Measurements from ENCODE around the gene SBNO2. TPM values are rescaled to one million over a fixed set of nuclear protein-coding genes. Genes with fewer than 3 reads are reported as not detected.
A peak's percentile ranks its signal among the peaks of the same experiment; 100 is the strongest.

The SBNO2 gene
- total and polyA plus RNA-seq, 2 experiments from 2014 or later = 6.9 to 35.4 TPM

- TF ChIP-seq EZH2 (IDR thresholded peaks at IDR 0.05; ENCODE audit: low read depth, unreplicated experiment) (no peak), NANOG (IDR thresholded peaks at IDR 0.05; ENCODE audit: borderline replicate concordance) (no peak), POLR2AphosphoS5 (IDR thresholded peaks at IDR 0.05; ENCODE audit: low read depth) (no peak)
Measured at GRCh38 chr19:1094655-1094977, 79.5 kb downstream of the SBNO2 start (continued).

GRCh38 chr19:1093811-1094553 is 80.1 kb downstream of the SBNO2 start:
- H3K79me2 ChIP-seq (replicated peaks; ENCODE audit: insufficient read depth) = peaks cover 23% of the 10 kb centered on the region
- H3K4me2 ChIP-seq = peak overlapping the region; percentile 93
- Mint-ChIP-seq H3K36me3 (ENCODE audit: low read depth) (peaks cover 23% of the 10 kb centered on the region), H3K27ac (peak overlapping the region; percentile 88; the same call in 1 of the 2 replicates), H3K4me1 (peaks cover 10% of the 10 kb centered on the region), H3K4me3 (peak overlapping the region; percentile 89), H3K9me3 (no peaks in the 10 kb centered on the region), H3K27me3 (ENCODE audit: insufficient read depth, low read depth, poor library complexity) (peaks cover 17% of the 10 kb centered on the region)
- no peak for DNase-seq (ENCODE audit: low spot score)
- peak overlapping the region; percentile 91 for H3K4me3 ChIP-seq
- no peaks in the 10 kb centered on the region for H3K9me2 ChIP-seq (ENCODE audit: insufficient read depth)
- H2AFZ ChIP-seq = no peak overlapping the region
- H3K4me1 ChIP-seq (ENCODE audit: insufficient read depth) = no peaks in the 10 kb centered on the region; the same call in 1 of the 2 replicates
- peaks cover 17% of the 10 kb centered on the region for H4K20me1 ChIP-seq (replicated peaks; ENCODE audit: insufficient read depth)
- no peak for TF ChIP-seq ZNF114 (CRISPR knock-in tag; IDR thresholded peaks at IDR 0.05)
- TF ChIP-seq POLR2AphosphoS5 (IDR thresholded peaks at IDR 0.05; ENCODE audit: low read depth) = no peak
- TF ChIP-seq ZNF331 (CRISPR knock-in tag; IDR thresholded peaks at IDR 0.05; ENCODE audit: low read depth) = no peak
- TF ChIP-seq CREB1 (CRISPR knock-in tag; IDR thresholded peaks at IDR 0.05; ENCODE audit: low read depth) = no peak
- TF ChIP-seq EZH2 (IDR thresholded peaks at IDR 0.05; ENCODE audit: low read depth, unreplicated experiment) = no peak
- TF ChIP-seq NANOG (IDR thresholded peaks at IDR 0.05; ENCODE audit: borderline replicate concordance) = no peak
- no peak for TF ChIP-seq REST (IDR thresholded peaks at IDR 0.05; ENCODE audit: unreplicated experiment)
- ATAC-seq = no peak
- H3K36me3 ChIP-seq (ENCODE audit: insufficient read depth) = 0 out of 2 replicates have a peak, but pooled peaks cover 9% of the 10 kb centered on the region
- H3K27ac ChIP-seq (ENCODE audit: low read depth) = no peak overlapping the region
- H3K27me3 ChIP-seq (ENCODE audit: insufficient read depth) = no peaks in the 10 kb centered on the region
- 0 out of 2 replicates have a peak, but pooled peaks cover 5% of the 10 kb centered on the region for H3F3A ChIP-seq (replicated peaks; ENCODE audit: low read depth)

GRCh38 chr19:1093330-1093729 is 80.7 kb downstream of the SBNO2 start:
- Histone ChIP-seq H3K4me2 (peak overlapping the region; percentile 93; the same call in 1 of the 2 replicates), H2AFZ (no peak overlapping the region), H3K27ac (ENCODE audit: low read depth) (no peak overlapping the region), H4K20me1 (replicated peaks; ENCODE audit: insufficient read depth) (peaks cover 17% of the 10 kb centered on the region), H3K4me1 (ENCODE audit: insufficient read depth) (no peaks in the 10 kb centered on the region; the same call in 1 of the 2 replicates), H3K27me3 (ENCODE audit: insufficient read depth) (no peaks in the 10 kb centered on the region), H3K36me3 (ENCODE audit: insufficient read depth) (peaks cover 9% of the 10 kb centered on the region; the same call in 1 of the 2 replicates), H3K4me3 (peak overlapping the region; percentile 91; the same call in 1 of the 2 replicates), H3K9me2 (ENCODE audit: insufficient read depth) (no peaks in the 10 kb centered on the region), H3K79me2 (replicated peaks; ENCODE audit: insufficient read depth) (peaks cover 23% of the 10 kb centered on the region), H3F3A (replicated peaks; ENCODE audit: low read depth) (0 out of 2 replicates have a peak, but pooled peaks cover 12% of the 10 kb centered on the region)
- Mint-ChIP-seq H3K27ac (no peak overlapping the region), H3K9me3 (no peaks in the 10 kb centered on the region), H3K4me1 (peaks cover 10% of the 10 kb centered on the region), H3K4me3 (peak overlapping the region; percentile 89), H3K36me3 (ENCODE audit: low read depth) (peaks cover 23% of the 10 kb centered on the region), H3K27me3 (ENCODE audit: insufficient read depth, low read depth, poor library complexity) (peaks cover 17% of the 10 kb centered on the region)
- no peak for DNase-seq (ENCODE audit: low spot score)
- no peak for ATAC-seq
- TF ChIP-seq, protein P1, sequence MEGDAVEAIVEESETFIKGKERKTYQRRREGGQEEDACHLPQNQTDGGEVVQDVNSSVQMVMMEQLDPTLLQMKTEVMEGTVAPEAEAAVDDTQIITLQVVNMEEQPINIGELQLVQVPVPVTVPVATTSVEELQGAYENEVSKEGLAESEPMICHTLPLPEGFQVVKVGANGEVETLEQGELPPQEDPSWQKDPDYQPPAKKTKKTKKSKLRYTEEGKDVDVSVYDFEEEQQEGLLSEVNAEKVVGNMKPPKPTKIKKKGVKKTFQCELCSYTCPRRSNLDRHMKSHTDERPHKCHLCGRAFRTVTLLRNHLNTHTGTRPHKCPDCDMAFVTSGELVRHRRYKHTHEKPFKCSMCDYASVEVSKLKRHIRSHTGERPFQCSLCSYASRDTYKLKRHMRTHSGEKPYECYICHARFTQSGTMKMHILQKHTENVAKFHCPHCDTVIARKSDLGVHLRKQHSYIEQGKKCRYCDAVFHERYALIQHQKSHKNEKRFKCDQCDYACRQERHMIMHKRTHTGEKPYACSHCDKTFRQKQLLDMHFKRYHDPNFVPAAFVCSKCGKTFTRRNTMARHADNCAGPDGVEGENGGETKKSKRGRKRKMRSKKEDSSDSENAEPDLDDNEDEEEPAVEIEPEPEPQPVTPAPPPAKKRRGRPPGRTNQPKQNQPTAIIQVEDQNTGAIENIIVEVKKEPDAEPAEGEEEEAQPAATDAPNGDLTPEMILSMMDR (conservative IDR thresholded peaks at IDR 0.05; ENCODE audit: low read depth in 2 of 2) = no peak
- no peak for TF ChIP-seq STAT1 (IDR thresholded peaks at IDR 0.05; ENCODE audit: unreplicated experiment)
- TF ChIP-seq EZH2phosphoT487 (IDR thresholded peaks at IDR 0.05; ENCODE audit: unreplicated experiment) = no peak
- no peak for TF ChIP-seq ZNF331 (CRISPR knock-in tag; IDR thresholded peaks at IDR 0.05; ENCODE audit: low read depth)
- no peak for TF ChIP-seq POLR2AphosphoS5 (IDR thresholded peaks at IDR 0.05; ENCODE audit: low read depth)

Measured in GM23338 (cell line).